Daoy (cell line): ENCODE data around the gene ATPAF2. TPM values are rescaled to one million over a fixed set of nuclear protein-coding genes. Genes with fewer than 3 reads are reported as not detected.

Experiments used
- DNase-seq: peaks from one replicate; pipeline ENCODE4 v3.0.0-alpha.2; 2015; ENCODE audit warnings: low read depth
- total RNA-seq: library from RNA; depleted of rRNA; stranded (reverse); fragments of >200 nt; shearing (Covaris generic); gene quantifications from 2 replicates; pipeline ENCODE4 v1.2.3, GENCODE V29; 2014

ATPAF2 gene
- total RNA-seq, 1 experiment from 2014 or later: 20.2 TPM

DNA sequence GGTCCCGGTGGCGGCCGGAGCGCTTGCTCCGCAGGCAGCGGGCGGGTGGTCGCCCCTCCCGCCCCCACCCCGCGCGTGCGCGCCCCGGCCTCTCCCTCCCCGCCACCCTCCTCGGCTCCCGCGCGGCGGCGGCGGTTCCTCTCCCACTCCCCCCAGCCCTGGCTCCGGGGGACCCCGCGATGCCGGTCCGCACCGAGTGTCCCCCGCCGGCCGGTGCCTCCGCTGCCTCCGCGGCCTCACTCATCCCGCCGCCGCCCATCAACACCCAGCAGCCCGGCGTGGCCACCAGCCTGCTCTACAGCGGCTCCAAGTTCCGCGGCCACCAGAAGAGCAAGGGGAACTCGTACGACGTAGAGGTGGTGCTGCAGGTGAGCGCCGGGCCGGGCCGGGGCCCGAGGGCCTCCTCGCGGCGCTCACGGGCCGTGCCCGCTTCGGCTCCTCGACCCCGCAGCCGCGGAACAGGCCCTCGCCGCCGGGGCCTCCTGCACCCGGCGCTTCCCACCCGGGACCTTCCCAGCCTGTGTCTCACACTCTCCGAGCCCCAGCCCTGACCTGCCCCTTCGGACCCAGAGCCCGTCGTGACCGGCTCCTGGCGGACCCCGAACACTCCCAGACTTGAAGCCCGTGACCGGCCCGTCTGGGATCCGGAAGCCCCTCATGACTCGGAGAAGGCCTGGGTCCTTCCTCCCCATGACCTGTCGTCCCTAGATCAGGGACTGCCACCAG lies 730 bp upstream of the ATPAF2 start:
- peak; percentile 54 for DNase-seq

DNA sequence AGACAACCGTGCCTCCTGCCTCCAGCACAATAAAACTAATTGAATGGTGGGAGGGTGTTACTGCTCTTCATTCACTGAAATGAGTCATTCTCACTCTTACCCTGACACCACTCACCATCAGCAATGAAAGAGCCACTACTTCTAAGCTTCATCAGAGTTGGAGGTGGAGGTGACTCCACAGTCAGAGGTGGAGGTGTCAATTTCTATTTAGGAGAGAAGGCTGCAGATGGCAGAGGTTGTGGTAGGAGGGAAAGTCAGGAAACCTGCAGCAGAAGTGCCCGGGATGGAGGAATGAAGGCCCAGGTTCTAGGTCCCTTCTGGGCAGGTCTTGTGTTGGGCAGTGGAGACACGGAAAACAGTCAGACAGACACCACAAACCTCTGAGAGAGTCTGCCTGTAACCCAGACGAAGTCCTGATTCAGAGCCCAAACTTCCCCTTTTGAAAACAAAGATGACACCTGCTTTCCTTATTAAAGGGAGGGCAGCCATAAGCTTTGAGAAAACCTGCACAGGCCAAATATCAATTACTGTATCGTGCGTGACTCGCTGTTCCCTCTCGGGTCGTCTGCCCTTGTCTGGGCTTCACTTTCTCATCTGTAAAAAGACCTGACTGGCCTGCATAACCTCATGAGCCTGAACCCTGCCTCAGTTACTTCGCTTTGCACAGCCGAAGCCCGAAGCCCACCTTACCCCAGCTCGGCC lies 668 bp downstream of the ATPAF2 start:
- no peak for DNase-seq

DNA sequence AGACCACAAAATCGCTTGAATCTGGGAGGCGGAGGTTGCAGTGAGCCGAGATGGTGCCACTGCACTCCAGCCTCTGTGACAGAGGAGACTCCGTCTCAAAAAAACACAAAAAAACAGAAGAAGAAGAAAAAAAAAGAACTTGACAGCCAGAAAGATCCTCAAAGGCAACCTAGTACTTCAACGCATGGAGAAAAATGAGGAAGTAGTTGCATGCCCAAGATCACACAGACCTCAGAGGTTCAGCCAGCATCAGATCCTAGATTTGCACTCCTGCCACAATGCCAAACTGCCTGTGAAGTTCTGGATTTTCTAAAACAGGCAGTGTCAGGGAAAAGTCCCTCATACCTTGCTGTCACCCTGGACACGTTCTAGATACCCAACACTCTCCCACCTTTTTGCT lies 1.5 kb downstream of the ATPAF2 start:
- no peak for DNase-seq

DNA sequence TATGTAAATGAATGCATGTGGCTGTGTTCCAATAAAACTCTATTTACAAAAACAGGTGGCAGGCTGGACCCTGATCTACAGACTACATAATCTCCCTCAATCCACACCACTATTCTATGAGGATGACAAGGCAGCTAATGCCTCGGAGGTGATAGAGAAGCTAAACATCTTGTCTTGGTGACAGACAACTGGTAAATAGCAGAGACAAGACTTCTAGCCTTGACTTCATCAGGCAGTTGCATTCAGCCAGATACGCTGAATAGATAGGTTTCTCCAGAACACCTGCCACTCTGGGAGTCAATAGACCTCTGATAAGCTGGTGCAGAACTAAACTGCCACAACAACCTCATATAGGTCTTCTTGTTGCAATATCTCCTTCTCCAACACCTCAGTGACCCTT lies 3.3 kb downstream of the ATPAF2 start:
- no peak for DNase-seq

DNA sequence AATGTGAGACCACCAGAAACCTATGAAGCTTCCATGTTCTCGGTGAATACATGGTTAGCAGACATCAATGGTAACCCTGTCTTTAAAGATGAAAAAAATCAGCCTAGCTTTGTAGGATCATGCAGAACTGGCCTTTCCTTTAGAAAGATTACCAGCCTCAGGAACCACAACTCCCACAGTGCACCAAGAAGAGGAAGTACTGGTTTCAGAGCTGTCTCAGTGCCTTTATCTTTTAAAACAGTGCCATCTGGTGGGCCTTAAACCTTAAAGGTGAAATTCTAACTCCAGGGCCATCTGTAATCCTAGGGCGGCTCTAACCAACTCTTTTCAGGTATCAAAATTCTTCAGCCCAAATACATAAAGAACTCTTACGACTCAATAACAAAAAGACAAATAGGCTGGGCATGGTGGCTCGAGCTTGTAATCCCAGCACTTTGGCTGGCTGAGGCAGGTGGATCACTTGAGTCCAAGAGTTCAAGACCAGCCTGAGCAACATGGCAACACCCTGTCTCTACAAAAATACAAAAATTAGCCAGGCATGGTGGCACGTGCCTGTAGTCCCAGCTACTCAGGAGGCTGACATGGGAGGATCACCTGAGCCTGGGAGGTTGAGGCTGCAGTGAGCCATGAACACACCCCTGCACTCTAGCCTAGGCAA lies 5.4 kb downstream of the ATPAF2 start:
- peak; percentile 79 for DNase-seq

DNA sequence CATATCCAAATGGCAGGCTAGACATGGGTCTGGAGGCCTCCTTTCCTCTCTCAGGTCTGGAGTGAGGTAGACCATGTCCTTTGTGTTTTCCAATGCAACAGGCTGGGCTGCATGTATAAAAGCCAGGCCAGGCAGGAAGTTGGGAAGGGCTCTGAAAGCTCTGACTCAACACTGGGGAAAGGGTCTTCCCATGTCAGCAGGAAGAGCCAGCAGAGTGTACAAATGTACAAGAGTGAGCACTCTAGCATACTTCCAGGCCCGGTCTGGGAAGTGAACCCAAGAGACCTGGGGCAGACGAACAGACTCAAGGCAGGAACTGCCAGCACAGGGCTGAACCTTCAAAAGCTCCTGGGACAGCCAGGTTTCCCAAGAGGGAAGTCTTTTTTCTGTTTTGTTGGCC lies 7.0 kb downstream of the ATPAF2 start:
- peak; percentile 78 for DNase-seq

DNA sequence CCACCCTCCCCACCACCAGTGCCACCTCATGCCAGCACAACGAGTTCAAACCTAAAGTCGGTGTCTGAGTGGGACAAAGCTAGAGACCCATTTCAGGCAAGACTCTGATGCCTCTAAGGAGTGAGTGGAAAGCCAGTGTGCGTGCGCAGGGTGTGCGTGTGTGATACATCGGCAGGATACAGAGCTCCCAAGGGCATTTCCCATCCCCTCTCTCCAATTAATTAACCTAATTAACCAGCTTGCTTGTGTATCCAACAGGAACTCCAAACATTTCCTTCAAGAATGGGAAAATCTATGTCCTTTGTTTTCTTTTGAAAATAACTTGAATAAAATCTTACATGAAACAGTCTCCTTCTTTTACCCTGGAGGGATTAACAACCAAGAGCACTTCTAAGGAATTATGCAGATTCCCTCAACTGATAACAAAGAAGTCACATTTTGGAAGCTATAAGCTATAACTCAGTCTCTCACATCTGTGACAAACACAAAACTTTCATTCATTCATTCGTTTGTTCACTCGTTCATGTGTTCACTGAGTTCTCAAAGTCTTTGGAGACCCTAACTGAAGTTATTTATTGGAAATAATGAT lies 9.9 kb downstream of the ATPAF2 start:
- DNase-seq: no peak

DNA sequence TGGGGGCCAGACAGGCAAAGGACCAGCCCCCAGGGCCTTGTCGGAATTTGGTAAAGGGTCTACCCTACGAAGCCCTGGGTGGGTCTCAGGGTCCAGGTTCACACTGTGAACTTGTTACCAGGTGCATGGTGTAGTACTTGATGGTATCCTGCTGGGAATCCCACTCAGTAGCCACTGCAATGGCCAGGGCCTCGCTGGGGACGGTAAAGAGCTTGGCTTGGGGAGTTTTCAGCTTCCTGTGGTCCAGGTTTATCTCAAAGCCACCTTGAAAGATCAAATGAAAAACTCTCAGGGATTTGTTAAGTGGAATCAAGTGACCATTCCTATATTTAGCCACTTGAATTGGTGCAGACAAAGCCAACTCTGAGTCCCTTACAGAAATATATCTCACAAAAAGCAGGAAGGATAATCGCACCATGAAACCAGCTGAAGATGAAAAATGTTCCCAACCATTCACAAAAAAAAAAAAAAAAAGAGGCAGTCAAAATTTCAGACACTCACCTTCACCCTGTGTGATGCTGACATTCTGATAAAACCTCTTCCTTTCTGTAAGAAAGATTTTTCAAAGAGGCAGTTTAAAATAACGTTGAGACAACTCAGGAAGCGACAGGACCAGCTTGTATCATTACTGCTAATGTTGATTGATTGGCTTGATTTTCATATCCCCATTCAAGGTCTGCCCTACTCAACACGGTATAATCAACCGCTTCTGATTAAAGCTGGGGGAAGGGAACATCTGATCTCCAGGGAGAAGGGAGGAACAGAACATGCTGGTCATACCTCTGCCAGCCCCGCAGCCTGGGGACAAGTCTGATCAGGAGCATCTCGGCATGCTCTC lies 10.6 kb downstream of the ATPAF2 start:
- DNase-seq: no peak

DNA sequence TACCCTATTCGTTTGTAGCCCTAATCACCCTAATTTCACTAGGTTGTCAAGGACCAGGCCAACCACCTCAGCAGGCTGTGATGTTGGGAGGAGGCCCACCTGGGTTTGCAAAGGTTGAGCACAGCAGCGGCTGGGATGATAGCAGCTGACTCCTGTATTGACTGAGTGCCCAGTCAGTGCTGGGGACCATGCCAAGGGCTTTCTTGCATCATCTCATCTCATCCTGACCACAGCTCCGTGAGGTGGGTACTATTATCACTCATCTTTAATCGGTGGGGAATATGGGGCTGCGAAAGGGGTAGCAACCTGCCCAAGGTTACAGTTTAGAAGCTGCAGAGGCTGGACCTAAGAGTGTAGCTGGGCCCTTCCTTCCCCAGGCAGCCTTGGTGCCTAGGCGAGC lies 11.7 kb downstream of the ATPAF2 start:
- DNase-seq: no peak

DNA sequence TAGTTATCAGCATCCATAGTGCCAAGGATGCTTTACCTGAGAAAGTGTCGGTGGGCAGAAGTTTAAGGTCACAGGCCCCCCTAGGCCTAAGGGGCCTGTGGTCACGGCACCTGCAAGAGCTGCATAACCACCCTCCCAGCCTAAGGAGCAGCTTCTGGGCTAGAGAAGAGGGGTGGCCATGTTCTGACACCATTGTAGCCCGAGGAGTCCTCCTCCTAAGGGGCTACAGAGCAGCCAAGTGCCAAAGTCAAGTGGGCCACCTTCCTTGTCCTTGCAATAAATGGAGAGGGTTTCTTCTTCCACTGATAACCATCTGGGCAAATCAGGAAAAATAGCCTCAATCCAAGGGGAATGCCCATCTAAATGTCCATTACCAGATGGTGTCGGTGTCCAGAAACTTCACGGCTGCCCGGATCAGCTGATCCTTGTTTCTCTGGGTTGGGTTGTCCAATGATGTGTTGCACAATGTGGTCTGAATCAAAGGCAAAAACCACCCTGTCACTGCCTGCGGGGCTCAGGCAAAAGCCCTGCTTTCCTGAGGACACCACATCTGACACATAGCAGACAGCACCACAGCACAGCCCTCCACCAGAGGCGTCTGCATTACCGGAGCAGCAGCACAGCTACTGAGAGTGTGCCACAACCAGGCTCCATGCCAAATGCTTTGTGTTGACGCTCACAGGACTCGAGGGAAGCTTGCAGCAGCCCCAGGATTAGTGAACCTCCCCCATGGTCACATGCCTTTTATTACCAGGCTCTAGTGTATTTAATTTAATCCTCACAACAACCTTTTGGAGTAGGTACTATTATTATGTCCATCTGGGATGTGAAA lies 12.8 kb downstream of the ATPAF2 start:
- peak; percentile 82 for DNase-seq

DNA sequence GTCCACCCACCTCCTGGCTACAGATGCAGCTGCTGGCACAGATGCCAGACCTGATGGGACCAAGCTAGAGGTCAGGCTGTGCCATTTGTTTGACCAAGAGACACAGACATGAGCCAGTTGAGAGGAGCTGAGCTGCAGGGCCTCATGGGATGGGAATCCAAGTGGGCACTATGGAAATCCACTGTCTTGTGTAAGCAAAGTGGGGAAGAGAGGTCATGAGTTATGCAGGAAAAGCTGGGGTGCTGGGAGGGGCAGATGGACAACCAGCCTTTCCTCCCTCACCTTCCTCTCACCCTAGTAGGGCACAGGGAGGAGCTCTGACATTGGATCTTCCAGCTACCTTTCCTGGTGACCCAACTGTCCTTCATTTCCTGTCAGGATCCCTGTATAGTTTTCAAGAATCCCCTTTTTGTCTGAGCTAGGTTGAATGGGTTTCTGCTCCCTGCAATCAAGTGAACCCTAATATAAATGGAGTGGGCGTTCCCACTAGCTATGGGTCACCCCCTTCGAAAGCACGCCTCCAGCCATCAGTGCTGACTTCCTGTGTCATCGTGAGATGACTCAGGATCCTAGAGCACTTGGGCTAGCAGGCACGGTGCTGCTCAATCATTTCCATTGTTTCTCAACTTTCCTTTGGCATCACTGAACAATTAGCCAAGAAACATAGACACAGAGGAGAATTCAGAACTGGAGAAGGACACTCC lies 13.6 kb downstream of the ATPAF2 start:
- DNase-seq: peak; percentile 80

DNA sequence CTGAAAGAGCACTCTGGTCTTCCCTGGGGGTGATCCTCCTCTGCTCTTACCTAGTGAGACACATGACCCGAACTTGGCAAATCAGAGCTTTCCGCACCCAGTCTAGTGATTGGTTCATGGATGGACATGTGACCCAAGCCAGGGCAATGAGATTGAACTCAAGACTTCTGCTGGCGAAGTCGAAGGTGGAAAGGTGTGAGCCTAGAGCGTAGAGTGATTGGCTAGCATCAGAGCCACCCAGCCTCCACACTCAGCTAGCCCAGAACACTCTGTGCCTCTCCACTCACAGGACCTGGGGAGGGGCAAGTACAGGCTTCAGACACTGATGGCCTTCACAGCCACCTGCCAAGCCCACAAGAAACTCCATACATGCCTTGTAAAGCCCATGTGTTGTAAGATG lies 17.6 kb downstream of the ATPAF2 start:
- no peak for DNase-seq

DNA sequence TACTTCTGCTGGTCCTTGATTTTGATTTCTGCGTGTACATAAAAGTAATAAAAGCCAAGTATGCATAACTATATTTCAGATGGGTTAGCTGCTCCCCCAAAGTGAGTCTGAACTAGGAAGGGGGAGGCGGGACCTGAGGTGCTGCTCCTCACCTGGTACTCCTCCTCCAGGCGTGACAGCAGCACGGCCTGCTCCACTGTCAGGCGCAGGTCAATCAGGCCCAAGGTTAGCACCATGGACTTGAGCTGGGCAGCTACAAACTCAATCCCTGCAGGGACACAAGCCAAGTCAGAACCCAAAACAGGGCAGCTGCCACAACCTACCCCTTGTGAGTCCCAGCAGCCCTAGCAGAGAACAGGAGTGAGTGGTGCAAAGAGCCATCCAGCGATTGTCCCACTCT lies 18.0 kb downstream of the ATPAF2 start:
- DNase-seq: no peak

DNA sequence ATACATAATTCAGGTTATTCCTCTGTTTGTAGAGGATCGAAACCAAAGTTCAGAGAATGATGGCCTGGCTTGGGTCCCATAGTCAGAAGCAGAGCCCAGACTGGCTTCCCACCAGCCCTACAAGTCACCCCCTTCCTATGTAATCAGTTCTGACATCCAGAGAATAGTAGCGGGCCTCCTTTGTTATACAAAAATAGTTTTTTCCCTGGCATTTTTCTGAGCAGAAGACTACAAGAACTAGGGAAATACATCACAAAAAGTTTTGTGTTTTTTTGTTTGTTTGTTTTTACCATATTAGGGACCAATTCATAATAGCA lies 19.2 kb downstream of the ATPAF2 start:
- no peak for DNase-seq

DNA sequence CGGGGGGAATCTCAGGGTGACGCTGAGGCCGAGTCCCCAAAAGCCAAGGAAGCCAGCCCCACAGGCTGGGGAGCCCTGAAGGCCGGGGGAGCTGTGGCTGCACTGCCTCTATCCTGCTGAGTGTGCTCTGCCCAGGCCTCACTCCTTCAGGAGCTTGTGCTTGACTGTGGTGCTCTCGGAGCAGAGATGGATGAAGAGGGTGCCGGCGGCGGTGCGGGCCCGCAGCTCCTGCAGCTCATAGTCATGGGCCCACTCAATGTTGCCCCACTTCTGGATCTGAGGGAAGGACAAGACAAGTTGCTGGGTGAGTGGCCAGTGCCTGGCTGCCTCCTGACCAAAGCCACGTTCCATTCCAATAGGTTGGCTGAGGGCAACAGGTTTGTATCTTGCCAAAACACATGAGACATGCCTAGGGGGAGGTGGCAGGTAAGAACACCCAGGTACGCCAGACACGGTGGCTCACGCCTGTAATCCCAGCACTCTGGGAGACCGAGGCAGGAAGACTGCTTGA lies 20.5 kb downstream of the ATPAF2 start:
- no peak for DNase-seq

DNA sequence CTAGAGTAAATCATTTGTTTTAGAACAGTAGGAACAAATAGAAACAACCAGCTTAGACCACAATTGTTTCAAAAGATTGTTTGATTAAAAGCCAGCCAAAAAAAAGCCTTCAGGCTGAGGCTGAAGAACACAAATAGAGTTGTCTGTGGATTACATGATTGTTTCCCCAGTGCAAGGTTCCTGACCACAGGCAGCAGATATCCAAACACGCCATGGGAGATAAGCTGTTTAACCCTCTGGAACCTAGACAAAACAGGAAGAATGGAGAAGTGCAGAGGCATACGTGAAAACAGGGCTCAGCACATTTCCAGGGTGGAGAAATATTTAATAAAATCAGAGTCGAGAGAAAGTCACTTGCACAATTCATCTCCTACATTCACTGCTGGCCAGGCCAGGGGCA lies 21.0 kb downstream of the ATPAF2 start:
- DNase-seq: peak; percentile 63

DNA sequence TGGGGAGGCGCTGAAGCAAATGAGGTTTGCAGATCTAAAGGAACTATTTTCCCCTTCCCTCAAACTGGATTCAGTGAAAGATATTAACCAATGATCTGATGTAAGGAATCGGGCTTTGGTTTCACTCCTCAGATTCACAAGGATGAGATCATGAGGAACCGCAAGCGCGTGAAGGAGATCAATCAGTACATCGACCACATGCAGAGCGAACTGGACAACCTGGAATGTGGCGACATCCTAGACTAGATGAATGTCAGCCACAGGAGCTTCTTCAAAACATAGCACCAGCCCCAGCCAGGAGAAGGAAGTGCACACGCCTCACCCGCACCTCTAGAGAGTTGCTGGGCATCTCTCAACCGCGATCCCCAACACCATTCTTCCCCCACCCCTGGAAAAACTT lies 22.5 kb downstream of the ATPAF2 start:
- DNase-seq: no peak

DNA sequence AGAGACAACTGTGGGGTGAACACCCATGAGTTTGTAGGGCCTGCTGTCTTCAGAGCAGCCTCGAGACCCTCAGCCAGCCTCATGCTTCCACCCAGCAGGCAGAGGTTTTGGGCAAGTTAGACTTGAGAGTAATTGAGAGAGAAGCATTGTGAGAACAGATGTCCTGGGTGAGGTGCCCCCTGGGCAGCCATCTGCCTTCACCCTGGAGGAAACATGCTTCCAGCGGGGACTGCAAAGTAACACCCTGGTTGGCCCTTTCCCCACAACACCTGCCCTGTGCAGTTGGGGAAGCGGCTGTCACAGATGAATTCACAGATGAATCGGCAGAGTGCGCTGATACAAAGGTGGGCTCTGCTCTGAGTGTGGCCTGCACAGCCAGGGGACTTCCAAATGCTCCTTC lies 23.4 kb downstream of the ATPAF2 start:
- DNase-seq: no peak

DNA sequence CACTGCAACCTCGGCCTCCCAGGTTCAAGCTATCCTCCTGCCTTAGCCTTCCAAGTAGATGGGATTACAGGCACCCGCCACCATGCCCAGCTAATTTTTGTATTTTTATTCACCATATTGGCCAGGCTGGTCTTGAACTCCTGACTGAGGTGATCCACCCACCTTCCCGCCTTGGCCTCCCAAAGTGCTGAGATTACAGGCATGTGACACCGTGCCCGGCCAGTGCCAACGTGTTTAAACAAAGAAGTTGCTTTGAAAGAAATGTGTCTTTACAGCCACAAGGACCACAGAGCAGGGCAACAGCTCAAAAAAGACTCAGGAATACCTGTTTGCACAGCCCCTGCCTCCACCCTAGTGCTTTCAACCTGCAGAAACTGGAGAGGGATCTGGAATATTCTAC lies 25.0 kb downstream of the ATPAF2 start:
- no peak for DNase-seq

DNA sequence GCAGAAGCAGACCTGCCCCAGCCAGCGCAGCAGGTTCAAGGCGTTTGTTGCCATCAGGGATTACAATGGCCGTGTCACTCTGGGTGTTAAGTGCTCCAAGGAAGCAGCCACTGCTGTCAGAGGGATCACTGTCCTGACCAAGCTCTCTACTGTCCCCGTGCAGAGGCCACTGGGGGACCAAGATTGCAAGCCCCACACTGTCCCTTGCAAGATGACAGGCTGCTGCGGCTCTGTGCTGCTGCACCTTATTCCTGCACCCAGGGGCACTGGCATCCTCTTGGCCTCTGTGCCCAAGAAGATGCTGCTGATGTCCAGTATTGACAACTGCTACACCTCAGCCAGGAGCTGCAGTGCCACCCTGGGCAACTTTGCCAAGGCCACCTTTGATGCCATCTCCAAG lies 27.7 kb downstream of the ATPAF2 start:
- no peak for DNase-seq
